Measurements from ENCODE around the gene LGALS3BP.

DNA sequence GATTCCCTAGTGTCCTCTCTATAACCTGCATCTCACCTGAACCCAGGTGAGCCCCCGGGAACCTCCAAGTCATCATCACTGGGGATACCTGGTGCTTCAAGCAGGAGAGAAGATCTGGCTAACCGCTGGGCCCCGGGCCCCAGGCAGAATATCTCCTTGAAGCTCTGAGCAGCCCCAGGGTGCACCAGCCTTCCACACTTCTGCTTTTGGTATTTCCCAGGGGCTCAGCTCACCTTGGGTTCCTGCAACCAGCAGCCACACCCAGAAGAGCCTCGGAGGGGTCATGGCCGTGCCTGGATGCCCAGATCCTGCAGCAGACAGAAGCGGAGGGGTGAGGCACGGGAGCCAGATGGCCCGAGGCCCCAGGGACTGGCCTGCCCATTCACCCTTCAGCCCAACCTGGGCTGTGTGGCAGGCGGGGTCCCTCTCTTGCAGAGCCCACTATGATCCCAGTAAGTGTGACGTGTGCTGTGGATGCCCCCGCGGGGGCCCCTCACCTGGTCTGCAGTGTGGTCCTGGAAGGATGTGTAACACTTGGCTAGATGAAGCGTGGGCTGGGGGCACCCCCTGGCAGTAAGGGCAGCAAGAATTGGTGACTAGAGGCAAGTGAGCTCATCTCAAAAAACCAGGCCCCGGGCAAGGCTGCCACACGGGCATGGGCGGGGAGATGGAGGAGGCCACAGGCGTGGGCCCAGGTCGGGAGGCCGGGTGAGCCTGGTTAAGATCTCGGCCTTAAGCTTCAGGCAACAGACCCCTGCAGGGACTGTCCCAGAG lies 2.6 kb downstream of the LGALS3BP start:
- TF ChIP-seq, protein P1, sequence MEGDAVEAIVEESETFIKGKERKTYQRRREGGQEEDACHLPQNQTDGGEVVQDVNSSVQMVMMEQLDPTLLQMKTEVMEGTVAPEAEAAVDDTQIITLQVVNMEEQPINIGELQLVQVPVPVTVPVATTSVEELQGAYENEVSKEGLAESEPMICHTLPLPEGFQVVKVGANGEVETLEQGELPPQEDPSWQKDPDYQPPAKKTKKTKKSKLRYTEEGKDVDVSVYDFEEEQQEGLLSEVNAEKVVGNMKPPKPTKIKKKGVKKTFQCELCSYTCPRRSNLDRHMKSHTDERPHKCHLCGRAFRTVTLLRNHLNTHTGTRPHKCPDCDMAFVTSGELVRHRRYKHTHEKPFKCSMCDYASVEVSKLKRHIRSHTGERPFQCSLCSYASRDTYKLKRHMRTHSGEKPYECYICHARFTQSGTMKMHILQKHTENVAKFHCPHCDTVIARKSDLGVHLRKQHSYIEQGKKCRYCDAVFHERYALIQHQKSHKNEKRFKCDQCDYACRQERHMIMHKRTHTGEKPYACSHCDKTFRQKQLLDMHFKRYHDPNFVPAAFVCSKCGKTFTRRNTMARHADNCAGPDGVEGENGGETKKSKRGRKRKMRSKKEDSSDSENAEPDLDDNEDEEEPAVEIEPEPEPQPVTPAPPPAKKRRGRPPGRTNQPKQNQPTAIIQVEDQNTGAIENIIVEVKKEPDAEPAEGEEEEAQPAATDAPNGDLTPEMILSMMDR (IDR thresholded peaks at IDR 0.05), result no peak
- TF ChIP-seq POLR2A (IDR thresholded peaks at IDR 0.05), result no peak

All from Peyer's patch (tissue), 4 donors.